ENCODE data around the gene ZNF346.
A peak's percentile ranks its signal among the peaks of the same experiment; 100 is the strongest.
"Not testable (repeated sequence)": the region's sequence is repeated elsewhere in the genome, so short reads cannot be mapped to it uniquely, and the experiment has no call there.

The ZNF346 gene

GRCh38 chr5:177022386-177023302 is at the start of gene ZNF346:
ZNF346 (plus strand) TSS chr5:177022696; CDS start chr5:177022739, 43 bp downstream.
- peak; percentile 93 to 94 for DNase-seq

GRCh38 chr5:176979669-176980068 is 42.8 kb upstream of the ZNF346 start:
- DNase-seq, result no peak

- DNase-seq, result no peak
Observed at GRCh38 chr5:176980818-176981217, 41.7 kb upstream of the ZNF346 start.

GRCh38 chr5:176983112-176983511 is 39.4 kb upstream of the ZNF346 start:
- DNase-seq, result not testable (repeated sequence)

GRCh38 chr5:176983593-176983992 is 38.9 kb upstream of the ZNF346 start:
- DNase-seq, result not testable (repeated sequence)

GRCh38 chr5:176984176-176984575 is 38.3 kb upstream of the ZNF346 start:
- not testable (repeated sequence) for DNase-seq

GRCh38 chr5:176985516-176985915 is 37.0 kb upstream of the ZNF346 start:
- peak; percentile 51 to 60 for DNase-seq

- DNase-seq, result no peak
Observed at GRCh38 chr5:176986280-176986679, 36.2 kb upstream of the ZNF346 start.

- DNase-seq, result no peak
Observed at GRCh38 chr5:176987583-176987982, 34.9 kb upstream of the ZNF346 start.

- not testable (repeated sequence) for DNase-seq
Observed at GRCh38 chr5:176993081-176993480, 29.4 kb upstream of the ZNF346 start.

- DNase-seq, result peak; percentile 9 to 78
Observed at GRCh38 chr5:176994460-176995121, 27.9 kb upstream of the ZNF346 start.

GRCh38 chr5:176995122-176995490 is 27.4 kb upstream of the ZNF346 start:
- no peak for DNase-seq

- DNase-seq, result peak in 1 of 2 donors; percentile 13
Observed at GRCh38 chr5:176995896-176996767, 26.4 kb upstream of the ZNF346 start.

GRCh38 chr5:176996780-176997179 is 25.7 kb upstream of the ZNF346 start:
- no peak for DNase-seq

GRCh38 chr5:176998828-176999227 is 23.7 kb upstream of the ZNF346 start:
- DNase-seq, result no peak

GRCh38 chr5:176999526-176999925 is 23.0 kb upstream of the ZNF346 start:
- not testable (repeated sequence) for DNase-seq

- DNase-seq, result no peak
Observed at GRCh38 chr5:177003649-177004048, 18.8 kb upstream of the ZNF346 start.

- no peak for DNase-seq
Observed at GRCh38 chr5:177004961-177005360, 17.5 kb upstream of the ZNF346 start.

- peak; percentile 52 to 57 for DNase-seq
Observed at GRCh38 chr5:177005619-177006264, 16.8 kb upstream of the ZNF346 start.

GRCh38 chr5:177006265-177006972 is 16.1 kb upstream of the ZNF346 start, which contains the start of gene UIMC1:
UIMC1 (minus strand) TSS chr5:177006779; CDS start chr5:176982615, 24,164 bp downstream.
- peak; percentile 90 to 94 for DNase-seq

GRCh38 chr5:177008716-177009115 is 13.8 kb upstream of the ZNF346 start:
- DNase-seq, result no peak

- DNase-seq, result no peak
Observed at GRCh38 chr5:177010153-177010552, 12.3 kb upstream of the ZNF346 start.
